Measurements from ENCODE around the gene STRC. TPM values are rescaled to one million over a fixed set of nuclear protein-coding genes. Genes with fewer than 3 reads are reported as not detected.
A peak's percentile ranks its signal among the peaks of the same experiment; 100 is the strongest.
"Not testable (repeated sequence)": the region's sequence is repeated elsewhere in the genome, so short reads cannot be mapped to it uniquely, and the experiment has no call there.

STRC gene
- total and polyA plus RNA-seq, 8 donors, result 0.28 to 0.82 (median 0.41) TPM; not detected in 1

DNA sequence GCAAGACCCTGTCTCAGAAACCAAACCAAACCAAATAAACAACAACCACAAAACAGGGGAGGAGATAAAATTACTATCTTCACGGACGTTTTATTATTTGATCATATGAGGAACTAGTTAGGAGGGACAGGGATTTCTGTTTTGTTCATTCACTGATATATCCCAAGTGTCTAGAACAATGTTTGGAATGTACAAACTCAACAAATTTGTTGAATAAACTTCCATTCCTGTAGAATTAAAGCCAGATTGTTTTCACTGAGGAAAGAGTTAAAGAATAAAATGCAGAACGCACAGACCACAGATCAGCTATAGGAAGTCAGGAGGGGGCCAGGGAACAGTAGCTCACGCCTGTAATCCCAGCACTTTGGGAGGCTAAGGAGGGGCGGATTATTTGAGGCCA is 6.5 kb upstream of the STRC start:
- 26 to 27% methylated on average over 5 of the region's 5 CpGs for WGBS, 2 donors
- Histone ChIP-seq H3K9me3 (no peaks in the 10 kb centered on the region), H3K4me1 (no peaks in the 10 kb centered on the region), H3K4me3 (no peak overlapping the region), H3K27ac (no peak overlapping the region), H3K36me3 (no peaks in the 10 kb centered on the region), H3K27me3 (no peaks in the 10 kb centered on the region)
- ATAC-seq, result no peak
- intact Hi-C loops (cut with DNase I), result no loop called here
- no peak for DNase-seq
- TF ChIP-seq, protein P1, sequence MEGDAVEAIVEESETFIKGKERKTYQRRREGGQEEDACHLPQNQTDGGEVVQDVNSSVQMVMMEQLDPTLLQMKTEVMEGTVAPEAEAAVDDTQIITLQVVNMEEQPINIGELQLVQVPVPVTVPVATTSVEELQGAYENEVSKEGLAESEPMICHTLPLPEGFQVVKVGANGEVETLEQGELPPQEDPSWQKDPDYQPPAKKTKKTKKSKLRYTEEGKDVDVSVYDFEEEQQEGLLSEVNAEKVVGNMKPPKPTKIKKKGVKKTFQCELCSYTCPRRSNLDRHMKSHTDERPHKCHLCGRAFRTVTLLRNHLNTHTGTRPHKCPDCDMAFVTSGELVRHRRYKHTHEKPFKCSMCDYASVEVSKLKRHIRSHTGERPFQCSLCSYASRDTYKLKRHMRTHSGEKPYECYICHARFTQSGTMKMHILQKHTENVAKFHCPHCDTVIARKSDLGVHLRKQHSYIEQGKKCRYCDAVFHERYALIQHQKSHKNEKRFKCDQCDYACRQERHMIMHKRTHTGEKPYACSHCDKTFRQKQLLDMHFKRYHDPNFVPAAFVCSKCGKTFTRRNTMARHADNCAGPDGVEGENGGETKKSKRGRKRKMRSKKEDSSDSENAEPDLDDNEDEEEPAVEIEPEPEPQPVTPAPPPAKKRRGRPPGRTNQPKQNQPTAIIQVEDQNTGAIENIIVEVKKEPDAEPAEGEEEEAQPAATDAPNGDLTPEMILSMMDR (IDR thresholded peaks at IDR 0.05), result no peak
- no peak for FAIRE-seq

DNA sequence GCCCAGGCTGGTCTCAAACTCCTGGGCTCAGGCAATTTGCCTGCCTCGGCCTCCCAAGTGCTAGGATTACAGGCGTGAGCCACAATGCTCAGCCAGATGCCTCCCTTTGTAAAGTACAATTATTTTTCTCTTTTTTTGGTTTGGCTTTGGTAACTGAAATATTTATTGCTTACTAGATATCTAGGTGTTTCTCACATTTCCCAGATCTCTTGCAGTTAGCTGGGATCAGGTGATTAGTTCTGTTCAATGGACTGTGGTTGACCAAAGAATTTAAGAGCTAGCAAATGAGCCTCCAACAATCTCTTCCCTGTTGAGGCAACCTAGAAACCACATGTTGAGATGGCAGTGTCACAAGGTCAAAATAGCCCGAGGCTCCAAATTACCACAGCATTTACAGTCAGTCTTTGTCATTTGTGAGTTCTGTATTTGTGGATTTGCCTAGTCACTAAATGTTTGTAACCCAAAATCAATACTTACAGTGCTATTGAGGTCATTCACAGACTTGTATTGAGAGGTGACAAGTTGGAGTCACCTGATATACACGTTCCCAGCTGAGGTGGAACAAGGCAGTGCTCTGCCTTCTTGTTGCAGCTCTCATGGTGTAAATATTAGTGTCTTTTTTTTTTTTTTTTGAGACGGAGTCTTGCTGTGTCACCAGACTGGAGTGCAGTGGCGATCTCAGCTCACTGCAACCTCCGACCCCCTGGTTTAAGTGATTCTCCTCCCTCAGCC is 3.6 kb upstream of the STRC start:
- WGBS, 2 donors, result 60 to 62% methylated on average over 5 of the region's 7 CpGs
- H3K4me3 ChIP-seq; H3K4me1 ChIP-seq; H3K36me3 ChIP-seq; intact Hi-C loops (cut with DNase I); H3K9me3 ChIP-seq; H3K27ac ChIP-seq; DNase-seq; H3K27me3 ChIP-seq; FAIRE-seq: not testable (repeated sequence)
- peak in 1 of 4 donors; percentile 18 for ATAC-seq

DNA sequence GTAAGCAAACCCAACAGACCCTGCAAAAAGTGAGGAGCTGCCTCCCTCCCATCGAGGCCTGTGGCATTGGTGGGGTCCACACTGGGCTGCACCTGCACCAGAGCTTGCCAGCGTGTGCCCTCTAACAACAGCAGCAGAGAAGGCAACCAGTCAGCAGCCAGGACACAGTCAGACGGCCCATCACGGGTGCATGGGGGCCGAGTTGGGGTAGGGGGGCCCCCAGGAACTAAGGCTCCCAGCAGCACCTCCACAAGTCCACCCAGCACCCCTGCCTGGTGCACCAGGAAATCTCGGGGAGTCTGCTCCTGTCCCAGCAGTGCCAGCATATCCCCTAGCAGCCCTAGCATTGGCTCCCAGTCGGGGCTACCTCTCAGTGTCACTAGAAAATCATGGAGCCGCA is 850 bp downstream of the STRC start:
- H3K27me3 ChIP-seq; H3K4me1 ChIP-seq; DNase-seq; ATAC-seq; H3K4me3 ChIP-seq; H3K9me3 ChIP-seq; intact Hi-C loops (cut with DNase I); FAIRE-seq; H3K27ac ChIP-seq; H3K36me3 ChIP-seq: not testable (repeated sequence)
- 46 to 60% methylated on average over 3 to 4 of the region's 8 CpGs for WGBS, 2 donors

DNA sequence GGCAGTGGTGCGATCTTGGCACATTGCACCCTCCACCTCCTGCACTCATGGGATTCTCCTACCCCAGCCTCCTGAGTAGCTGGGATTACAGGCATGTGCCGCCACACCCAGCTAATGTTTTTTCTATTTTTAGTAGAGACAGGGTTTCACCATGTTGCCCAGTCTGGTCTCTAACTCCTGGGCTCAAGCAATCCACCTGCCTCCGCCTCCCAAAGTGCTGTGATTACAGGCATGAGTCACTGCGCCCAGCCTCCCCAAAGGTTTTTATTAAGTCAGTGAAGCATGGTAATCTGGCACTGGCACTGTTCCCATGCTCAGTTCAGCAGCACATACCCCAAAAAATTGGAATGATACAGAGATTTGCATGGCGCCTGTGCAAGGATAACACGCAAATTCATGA is 16.4 kb downstream of the STRC start:
- H3K9me3 ChIP-seq; DNase-seq; intact Hi-C loops (cut with DNase I); H3K27ac ChIP-seq; H3K36me3 ChIP-seq; H3K4me1 ChIP-seq; FAIRE-seq; H3K27me3 ChIP-seq; ATAC-seq; H3K4me3 ChIP-seq: not testable (repeated sequence)
- WGBS, 2 donors, result 77 to 89% methylated on average over 6 of the region's 6 CpGs

DNA sequence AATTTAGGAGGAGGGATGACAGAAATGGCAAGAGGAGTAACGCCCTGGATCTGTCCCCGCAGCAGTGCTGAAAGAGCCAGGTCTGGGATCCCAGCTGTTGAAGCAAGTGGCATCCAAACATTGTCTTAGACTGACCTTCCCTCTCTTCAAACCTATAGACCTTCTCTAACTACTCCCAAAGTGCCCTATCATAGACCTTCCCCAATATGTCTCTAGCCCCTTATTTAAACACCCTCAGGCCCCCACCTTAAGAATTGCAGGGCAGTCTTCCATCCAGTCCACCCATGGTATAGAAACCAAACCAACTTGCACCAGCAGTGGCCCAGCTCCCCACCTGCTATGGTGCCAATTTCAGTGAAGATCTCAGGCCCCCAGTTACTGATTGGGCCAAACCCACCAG is 18.4 kb downstream of the STRC start:
- H3K9me3 ChIP-seq; H3K4me3 ChIP-seq; H3K27ac ChIP-seq; H3K27me3 ChIP-seq; H3K4me1 ChIP-seq; H3K36me3 ChIP-seq; ATAC-seq; DNase-seq; intact Hi-C loops (cut with DNase I); FAIRE-seq: not testable (repeated sequence)
- WGBS, 2 donors, result no CpG with 5 or more reads among the region's 2 CpGs

DNA sequence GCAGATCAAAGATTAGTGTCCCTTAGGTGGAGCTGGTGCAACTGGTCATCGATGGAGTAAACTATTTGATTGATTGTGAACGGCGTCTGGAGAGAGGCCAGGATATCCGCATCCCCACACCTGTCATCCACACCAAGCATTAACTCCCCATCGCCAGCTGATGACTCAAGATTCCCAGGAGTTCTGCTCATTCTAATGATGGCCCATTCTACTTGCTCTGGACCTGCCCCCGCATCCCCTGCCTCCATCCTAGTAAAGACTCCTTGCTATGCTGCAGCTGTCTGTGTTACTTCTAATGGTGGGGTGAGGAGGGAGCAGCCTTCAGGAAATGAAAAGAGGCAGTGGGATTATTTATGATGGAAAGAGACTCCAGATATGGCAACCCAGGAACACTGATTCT is 19.5 kb downstream of the STRC start:
- WGBS, 2 donors, result 68 to 81% methylated on average over 6 of the region's 6 CpGs
- DNase-seq; H3K4me1 ChIP-seq; H3K9me3 ChIP-seq; H3K36me3 ChIP-seq; H3K27me3 ChIP-seq; H3K4me3 ChIP-seq; FAIRE-seq; H3K27ac ChIP-seq; intact Hi-C loops (cut with DNase I); ATAC-seq: not testable (repeated sequence)

DNA sequence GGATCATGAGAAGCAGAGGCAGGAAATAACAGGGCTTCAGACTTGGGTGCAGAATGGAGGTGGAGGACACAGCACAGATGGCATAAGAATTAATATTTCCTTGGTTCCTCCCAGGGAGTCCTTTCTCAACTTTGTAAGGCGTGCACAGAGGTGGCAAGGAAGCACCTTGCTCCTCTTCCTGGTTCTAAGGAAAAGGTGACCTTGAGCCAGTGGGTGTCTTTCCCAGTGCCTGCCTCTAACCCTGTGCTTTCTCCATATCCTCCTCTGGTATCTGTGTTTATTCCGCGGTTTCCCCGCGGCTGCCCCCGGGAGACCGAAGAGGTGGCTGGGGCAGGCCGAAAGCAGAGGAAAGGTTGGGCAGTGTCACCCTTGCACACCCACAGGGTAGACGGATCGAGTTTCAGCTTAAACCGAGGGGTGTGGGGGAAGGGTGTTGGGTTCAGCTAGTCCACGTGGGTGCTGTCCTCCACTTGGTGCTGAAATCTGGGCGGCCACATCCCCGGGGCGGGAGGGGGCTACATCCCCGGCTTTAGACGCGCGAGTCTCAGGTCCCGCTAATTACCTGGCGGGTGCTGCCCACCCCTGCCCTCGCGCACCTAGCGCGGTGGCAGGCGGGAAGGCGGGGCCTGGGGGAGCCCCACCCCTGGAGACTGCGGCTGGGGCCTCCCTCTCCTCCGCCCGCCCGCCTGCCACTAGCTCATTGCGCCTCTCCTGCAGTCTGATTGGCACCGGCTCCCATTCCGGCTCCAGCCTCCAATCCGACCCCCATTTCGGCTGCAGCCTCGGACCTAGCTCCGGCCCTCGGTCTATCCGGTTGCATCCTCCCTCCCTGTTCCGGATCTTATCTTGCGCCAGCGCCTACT is 25.0 kb downstream of the STRC start, which contains the start of gene CKMT1B:
CKMT1B (plus strand) TSS at position 700 of the 863 bp plus-strand sequence. CDS start 192 bp downstream, outside the sequence.
- H3K4me3 ChIP-seq; H3K4me1 ChIP-seq; H3K36me3 ChIP-seq; intact Hi-C loops (cut with DNase I); FAIRE-seq; DNase-seq; H3K27me3 ChIP-seq; H3K9me3 ChIP-seq; H3K27ac ChIP-seq: not testable (repeated sequence)
- ATAC-seq, result peak; percentile 72 to 90 (median 84)
- WGBS, 2 donors, result no CpG with 5 or more reads among the region's 43 CpGs

DNA sequence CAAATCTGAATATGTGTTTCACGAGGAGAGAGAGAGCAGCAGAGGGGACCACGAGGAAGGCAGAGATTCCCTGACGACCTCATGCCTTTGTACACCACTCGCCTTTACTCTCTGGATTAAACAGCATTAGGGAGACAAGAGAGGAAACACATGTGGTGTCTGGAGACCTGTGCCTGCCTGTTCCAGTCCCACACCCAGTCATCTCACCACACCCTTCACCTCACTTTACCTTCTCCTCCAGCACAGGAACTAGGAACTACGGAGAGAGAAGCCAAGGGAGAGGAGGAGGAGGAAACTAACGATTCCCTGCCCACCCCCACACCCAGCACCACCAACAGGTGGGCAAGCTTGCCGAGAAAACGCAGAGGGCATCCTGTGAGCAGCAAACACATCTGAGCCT is 25.8 kb downstream of the STRC start:
- H3K27ac ChIP-seq; DNase-seq; intact Hi-C loops (cut with DNase I); H3K36me3 ChIP-seq; H3K4me1 ChIP-seq; ATAC-seq; H3K27me3 ChIP-seq; H3K4me3 ChIP-seq; FAIRE-seq; H3K9me3 ChIP-seq: not testable (repeated sequence)
- WGBS, 2 donors, result 22 to 24% methylated on average over 4 of the region's 8 CpGs

DNA sequence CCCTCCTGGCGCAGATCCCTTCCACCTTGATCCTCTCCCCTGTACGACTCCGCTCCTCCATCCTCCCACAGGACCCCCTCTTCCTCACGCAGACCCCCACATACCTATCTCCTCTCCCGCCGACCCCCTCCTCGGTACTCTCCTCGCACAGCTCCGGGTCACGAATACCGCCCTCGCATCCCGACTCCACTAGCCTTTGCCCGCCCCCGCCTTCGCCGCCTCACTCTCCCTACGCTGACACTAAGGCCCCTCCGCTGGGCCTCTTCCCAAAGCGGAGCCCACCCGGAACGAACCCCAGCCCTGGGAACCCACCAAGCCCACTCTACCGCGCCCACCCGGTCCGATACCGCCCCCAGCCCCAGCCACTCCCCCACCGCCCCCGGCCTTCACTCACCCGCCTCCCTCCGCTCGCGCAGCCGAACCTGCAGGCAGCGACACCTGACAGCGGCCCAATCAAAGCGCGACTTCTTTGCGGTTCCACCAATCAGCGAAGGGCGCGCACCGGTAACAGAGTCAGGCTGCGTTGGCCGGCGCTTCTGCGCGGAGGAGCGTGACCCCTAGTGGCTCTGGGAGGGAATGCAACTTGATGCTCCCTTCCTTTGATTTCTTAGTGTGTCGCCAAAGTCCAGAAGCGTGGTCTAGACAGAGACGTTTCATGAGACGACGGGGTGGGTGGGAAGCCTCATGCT is 28.7 kb downstream of the STRC start, which contains the start of gene PPIP5K1:
PPIP5K1 (minus strand) TSS at position 431 of the 689 bp plus-strand sequence. CDS start 5,704 bp downstream, outside the sequence.
- ATAC-seq (peak; percentile 89 to 95 (median 94)), FAIRE-seq (peak; percentile 65)
- WGBS, 2 donors, result no CpG with 5 or more reads among the region's 54 CpGs
- H3K4me1 ChIP-seq; intact Hi-C loops (cut with DNase I); H3K4me3 ChIP-seq; H3K9me3 ChIP-seq; H3K36me3 ChIP-seq; DNase-seq; H3K27me3 ChIP-seq; H3K27ac ChIP-seq: not testable (repeated sequence)

DNA sequence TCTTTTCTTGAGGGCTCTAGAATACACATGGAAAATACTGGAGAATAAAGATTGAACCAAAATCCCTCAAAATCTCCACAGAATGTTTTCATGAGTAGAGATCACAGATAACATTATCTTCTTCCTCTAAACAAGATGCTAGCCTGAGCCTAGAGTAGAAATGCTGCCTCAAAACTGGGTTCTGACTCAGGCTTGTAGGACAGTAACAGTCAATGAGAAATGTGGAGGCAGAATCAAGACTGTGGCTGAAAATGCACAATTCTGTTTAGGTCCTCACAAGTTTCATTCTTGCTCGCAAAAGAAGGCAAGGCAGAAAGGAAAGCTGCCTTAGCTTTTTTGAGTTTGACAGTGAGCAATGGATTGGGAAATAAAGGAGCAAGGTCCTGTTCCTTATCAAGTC is 44.0 kb downstream of the STRC start:
- H3K36me3 ChIP-seq; DNase-seq; ATAC-seq; H3K4me3 ChIP-seq; H3K27ac ChIP-seq; intact Hi-C loops (cut with DNase I); H3K9me3 ChIP-seq; FAIRE-seq; H3K27me3 ChIP-seq; H3K4me1 ChIP-seq: not testable (repeated sequence)
- no CpG with 5 or more reads among the region's 1 CpG for WGBS, 2 donors

Data from pancreas (tissue), 10 donors.